ENCODE data around the gene NAGK. TPM values are rescaled to one million over a fixed set of nuclear protein-coding genes. Genes with fewer than 3 reads are reported as not detected.

NAGK gene
- total and polyA plus RNA-seq, 11 donors = 38.3 to 143 (median 49.9) TPM

DNA sequence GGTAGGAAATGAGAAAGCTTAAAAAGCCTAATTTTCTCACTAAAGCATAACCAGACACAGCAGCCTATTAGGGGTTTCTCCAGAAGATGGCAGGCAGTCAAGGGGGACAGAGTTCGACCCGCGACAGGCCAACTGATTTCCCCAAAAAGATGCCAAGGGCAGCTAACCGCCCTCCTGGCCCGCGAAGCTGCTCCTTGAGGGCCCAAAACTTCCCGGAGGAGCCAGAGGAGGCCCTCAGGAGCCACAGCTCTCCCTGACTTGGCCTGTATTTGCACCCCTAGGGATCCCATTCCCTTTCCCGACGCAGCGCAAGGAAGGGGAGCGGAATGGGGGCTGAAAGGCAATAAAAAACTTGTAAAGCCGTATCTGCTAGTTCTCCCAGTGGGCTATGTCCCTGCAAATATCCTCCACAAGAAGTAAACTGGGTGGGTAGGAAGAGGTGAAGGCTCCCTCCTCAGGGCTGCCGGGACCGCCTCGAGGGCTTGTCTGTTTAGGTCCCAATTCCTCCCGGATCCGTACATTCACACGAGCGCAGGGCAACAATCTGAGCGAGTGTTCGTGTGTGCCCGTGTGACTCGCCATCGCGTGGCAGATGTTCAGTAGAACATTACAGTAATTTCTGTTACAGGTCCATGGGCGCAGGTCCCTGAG lies 756 bp upstream of the NAGK start:
- WGBS, 4 donors = 3 to 10% (median 4%) methylated on average over 18 to 26 of the region's 26 CpGs
- ATAC-seq (peak; percentile 10 to 41 (median 26)), DNase-seq (peak in 1 of 5 donors; percentile 28)
- H3K4me3 ChIP-seq = peak overlapping the region; percentile 60 to 98 (median 84)
- no peak for TF ChIP-seq POLR2A (IDR thresholded peaks at IDR 0.05)
- TF ChIP-seq, protein P1, sequence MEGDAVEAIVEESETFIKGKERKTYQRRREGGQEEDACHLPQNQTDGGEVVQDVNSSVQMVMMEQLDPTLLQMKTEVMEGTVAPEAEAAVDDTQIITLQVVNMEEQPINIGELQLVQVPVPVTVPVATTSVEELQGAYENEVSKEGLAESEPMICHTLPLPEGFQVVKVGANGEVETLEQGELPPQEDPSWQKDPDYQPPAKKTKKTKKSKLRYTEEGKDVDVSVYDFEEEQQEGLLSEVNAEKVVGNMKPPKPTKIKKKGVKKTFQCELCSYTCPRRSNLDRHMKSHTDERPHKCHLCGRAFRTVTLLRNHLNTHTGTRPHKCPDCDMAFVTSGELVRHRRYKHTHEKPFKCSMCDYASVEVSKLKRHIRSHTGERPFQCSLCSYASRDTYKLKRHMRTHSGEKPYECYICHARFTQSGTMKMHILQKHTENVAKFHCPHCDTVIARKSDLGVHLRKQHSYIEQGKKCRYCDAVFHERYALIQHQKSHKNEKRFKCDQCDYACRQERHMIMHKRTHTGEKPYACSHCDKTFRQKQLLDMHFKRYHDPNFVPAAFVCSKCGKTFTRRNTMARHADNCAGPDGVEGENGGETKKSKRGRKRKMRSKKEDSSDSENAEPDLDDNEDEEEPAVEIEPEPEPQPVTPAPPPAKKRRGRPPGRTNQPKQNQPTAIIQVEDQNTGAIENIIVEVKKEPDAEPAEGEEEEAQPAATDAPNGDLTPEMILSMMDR (IDR thresholded peaks at IDR 0.05) = no peak
- H3K36me3 ChIP-seq = peaks cover 0 to 12% (median 3%) of the 10 kb centered on the region in 9 donors
- peaks cover 4 to 74% (median 23%) of the 10 kb centered on the region in 12 donors for H3K4me1 ChIP-seq
- H3K27me3 ChIP-seq = no peaks in the 10 kb centered on the region
- intact Hi-C loops (cut with DNase I) = loop anchor here in 2 of 10 donors (1.0 to 2.0 kb wide), 2 partner anchors 61 to 63 kb away; partner anchors contain the start of genes MCEE (in 1 of the 2) and MPHOSPH10 (in 1 of the 2)
- no peaks in the 10 kb centered on the region for H3K9me3 ChIP-seq
- H3K27ac ChIP-seq = peak overlapping the region; percentile 73 to 98 (median 93)

DNA sequence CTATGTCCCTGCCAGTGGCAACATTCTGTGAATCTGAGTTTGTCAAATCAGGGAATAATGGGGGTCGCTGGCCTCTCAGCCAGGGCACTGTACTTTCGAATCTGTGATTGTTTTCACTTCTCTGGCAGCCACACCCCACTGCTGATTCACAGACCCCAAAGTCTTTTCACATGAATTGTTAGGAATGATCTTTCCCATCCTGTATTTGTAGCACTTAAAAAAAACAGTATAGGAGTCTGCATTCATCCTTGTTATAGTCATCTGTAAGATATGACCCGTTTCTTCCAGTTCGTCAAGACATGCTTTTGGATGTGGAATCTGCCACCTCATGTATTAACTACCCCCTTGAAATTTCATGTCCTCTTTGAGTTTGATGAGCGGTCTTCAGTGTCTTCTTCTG lies 928 bp downstream of the NAGK start:
- peaks cover 0 to 29% (median 20%) of the 10 kb centered on the region in 9 donors for H3K36me3 ChIP-seq
- ATAC-seq (no peak), DNase-seq (no peak)
- H3K9me3 ChIP-seq = no peaks in the 10 kb centered on the region
- H3K4me3 ChIP-seq = peak overlapping the region; percentile 60 to 98 (median 84)
- H3K4me1 ChIP-seq = peaks cover 4 to 70% (median 25%) of the 10 kb centered on the region in 12 donors
- TF ChIP-seq, protein P1 (IDR thresholded peaks at IDR 0.05) = no peak
- TF ChIP-seq POLR2A (IDR thresholded peaks at IDR 0.05) = no peak
- 49 to 56% (median 52%) methylated on average over 5 of the region's 5 CpGs for WGBS, 4 donors
- intact Hi-C loops (cut with DNase I) = loop anchor here in 1 of 10 donors (2.0 kb wide), 1 partner anchor 59 kb away; no protein-coding TSS in a partner anchor
- H3K27ac ChIP-seq = peak overlapping the region in 6 of 12 donors; percentile 83 to 97 (median 94)
- H3K27me3 ChIP-seq = no peaks in the 10 kb centered on the region

DNA sequence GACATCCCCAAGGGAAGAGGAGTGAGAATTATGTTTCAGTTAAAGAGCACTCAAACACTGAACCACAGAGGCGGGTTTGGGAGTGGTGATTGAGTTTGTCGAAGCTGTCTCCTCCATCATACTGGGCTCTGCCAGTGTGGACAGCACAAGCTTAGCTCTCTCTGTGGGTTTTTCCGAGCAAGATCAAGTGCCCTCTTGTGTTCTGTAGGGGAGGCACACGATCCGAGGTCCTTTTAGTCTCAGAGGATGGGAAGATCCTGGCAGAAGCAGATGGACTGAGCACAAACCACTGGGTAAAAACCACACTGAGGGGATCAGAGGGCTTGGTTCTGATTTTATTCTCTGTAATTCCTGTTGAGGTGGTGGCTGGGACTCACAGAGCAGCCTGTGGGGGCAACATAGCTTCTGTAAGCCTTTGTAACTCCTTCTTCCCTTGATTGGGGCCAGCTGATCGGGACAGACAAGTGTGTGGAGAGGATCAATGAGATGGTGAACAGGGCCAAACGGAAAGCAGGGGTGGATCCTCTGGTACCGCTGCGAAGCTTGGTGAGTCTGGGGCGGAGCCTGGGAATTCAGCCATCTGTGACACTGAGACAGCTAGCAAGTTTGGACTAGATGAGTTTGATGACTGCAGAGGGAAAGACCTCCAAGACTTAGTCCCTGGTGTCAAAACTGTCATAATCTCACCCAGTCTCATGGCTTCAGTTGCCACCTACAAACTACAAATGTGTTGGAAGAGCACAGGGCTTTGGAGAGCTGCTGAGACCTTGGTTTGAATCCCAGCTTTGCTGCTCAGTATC lies 2.0 kb downstream of the NAGK start:
- H3K4me1 ChIP-seq = peaks cover 4 to 75% (median 25%) of the 10 kb centered on the region in 12 donors
- peaks cover 0 to 40% (median 30%) of the 10 kb centered on the region in 9 donors for H3K36me3 ChIP-seq
- H3K9me3 ChIP-seq = no peaks in the 10 kb centered on the region
- intact Hi-C loops (cut with DNase I) = no loop called here
- H3K27ac ChIP-seq = peak overlapping the region in 1 of 12 donors; percentile 96
- no peak for ATAC-seq
- no peaks in the 10 kb centered on the region for H3K27me3 ChIP-seq
- peak overlapping the region in 4 of 12 donors; percentile 5 to 91 (median 81) for H3K4me3 ChIP-seq
- DNase-seq = no peak
- TF ChIP-seq POLR2A (IDR thresholded peaks at IDR 0.05) = no peak
- TF ChIP-seq, protein P1 (IDR thresholded peaks at IDR 0.05) = peak in 4 of 12 donors; percentile 10 to 23 (median 20)
- WGBS, 4 donors = 46 to 67% (median 62%) methylated on average over 10 of the region's 10 CpGs
